Spleen (tissue), 7 donors: ENCODE results near the gene PPP1R9A.

Experiments used
- POLR2A ChIP-seq, 3 donors: fragments of 450-650 bp; IDR thresholded peaks; one replicate each; pipeline ENCODE4 v1.5.1; 2017; ENCODE audit warnings: antibody characterized with exemption in 3 of 3, mild to moderate bottlenecking in 1 of 3
- POLR2AphosphoS5 ChIP-seq, 3 donors: sonication (generic); formaldehyde crosslinking; IDR thresholded peaks; one replicate each; pipeline ENCODE4 v1.5.1; 2017; ENCODE audit warnings: antibody characterized with exemption in 3 of 3
- TF ChIP-seq, protein P1 (sequence below), 11 experiments: fragments of 200-600 bp in 7 of 11; fragments of 450-650 bp in 4 of 11; sonication (generic) in 4 of 11; IDR thresholded peaks in 8 of 11; conservative IDR thresholded peaks in 3 of 11; 1 replicate in 7 of 11; 2 replicates in 4 of 11; pipeline versions ENCODE4 v1.4.0 to v1.8.0; 2016 to 2021; ENCODE audit warnings: antibody characterized with exemption in 11 of 11, inconsistent platforms in 4 of 11, mild to moderate bottlenecking in 1 of 11
- donor health status: DM: no; HTN: no; CAD: no; lungs with moderate emphysema.
- donor health status: DM: no; HTN: no; CAD: no.
- donor health status: DM: no; HTN: no; CAD: no.

DNA sequence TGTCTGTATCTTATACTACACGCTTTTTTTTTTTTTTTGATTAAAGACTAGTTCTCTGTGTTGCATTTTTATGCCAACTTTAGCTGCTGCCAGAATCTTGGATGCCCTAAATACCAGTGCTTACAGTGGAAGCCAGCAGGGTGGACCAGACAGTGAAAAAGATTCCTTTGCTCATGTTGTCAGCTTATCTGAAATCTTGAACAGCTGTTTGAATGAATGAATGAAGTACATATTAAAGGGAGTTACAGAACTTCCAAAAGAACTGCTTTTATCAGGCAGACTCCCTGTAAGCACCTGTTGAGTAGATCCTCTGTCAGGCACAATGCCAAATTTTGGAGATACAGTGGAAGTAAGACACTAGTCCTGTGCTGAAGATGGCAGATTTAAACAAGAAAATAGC, 184.9 kb downstream of the PPP1R9A start:
- TF ChIP-seq, protein P1, sequence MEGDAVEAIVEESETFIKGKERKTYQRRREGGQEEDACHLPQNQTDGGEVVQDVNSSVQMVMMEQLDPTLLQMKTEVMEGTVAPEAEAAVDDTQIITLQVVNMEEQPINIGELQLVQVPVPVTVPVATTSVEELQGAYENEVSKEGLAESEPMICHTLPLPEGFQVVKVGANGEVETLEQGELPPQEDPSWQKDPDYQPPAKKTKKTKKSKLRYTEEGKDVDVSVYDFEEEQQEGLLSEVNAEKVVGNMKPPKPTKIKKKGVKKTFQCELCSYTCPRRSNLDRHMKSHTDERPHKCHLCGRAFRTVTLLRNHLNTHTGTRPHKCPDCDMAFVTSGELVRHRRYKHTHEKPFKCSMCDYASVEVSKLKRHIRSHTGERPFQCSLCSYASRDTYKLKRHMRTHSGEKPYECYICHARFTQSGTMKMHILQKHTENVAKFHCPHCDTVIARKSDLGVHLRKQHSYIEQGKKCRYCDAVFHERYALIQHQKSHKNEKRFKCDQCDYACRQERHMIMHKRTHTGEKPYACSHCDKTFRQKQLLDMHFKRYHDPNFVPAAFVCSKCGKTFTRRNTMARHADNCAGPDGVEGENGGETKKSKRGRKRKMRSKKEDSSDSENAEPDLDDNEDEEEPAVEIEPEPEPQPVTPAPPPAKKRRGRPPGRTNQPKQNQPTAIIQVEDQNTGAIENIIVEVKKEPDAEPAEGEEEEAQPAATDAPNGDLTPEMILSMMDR (IDR thresholded peaks at IDR 0.05 in 8 of 11, conservative IDR thresholded peaks at IDR 0.05 in 3 of 11), result no peak
- no peak for TF ChIP-seq POLR2AphosphoS5 (IDR thresholded peaks at IDR 0.05)
- TF ChIP-seq POLR2A (IDR thresholded peaks at IDR 0.05), result no peak
